Right atrium auricular region (tissue), 2 donors: ENCODE data around the gene EIF2B2. TPM values are rescaled to one million over a fixed set of nuclear protein-coding genes. Genes with fewer than 3 reads are reported as not detected.

Experiments used
- DNase-seq: peaks from one replicate; pipeline ENCODE4 v3.0.0-alpha.2; 2019; ENCODE audit warnings: low spot score
- H3K27ac ChIP-seq, 2 donors: fragments of 200-600 bp; sonication (generic); 1 replicate in 1 of 2; 2 replicates in 1 of 2; pipeline ENCODE4 v1.5.1; 2016 to 2019
- H3K27me3 ChIP-seq, 2 donors: fragments of 200-600 bp; sonication (generic); one replicate each; pipeline versions ENCODE4 v1.5.1 to v1.6.0; 2017 to 2019
- H3K36me3 ChIP-seq: fragments of 200-600 bp; sonication (generic); one replicate; pipeline ENCODE4 v1.5.1; 2016
- H3K4me1 ChIP-seq, 2 donors: fragments of 200-600 bp; sonication (generic); one replicate each; pipeline versions ENCODE4 v1.5.1 to v1.6.0; 2017 to 2019
- H3K4me3 ChIP-seq, 2 donors: fragments of 200-600 bp; sonication (generic); 1 replicate in 1 of 2; 2 replicates in 1 of 2; pipeline ENCODE4 v1.5.1; 2017 to 2019; ENCODE audit warnings: mild to moderate bottlenecking in 1 of 2, moderate library complexity in 1 of 2
- H3K9me3 ChIP-seq, 2 donors: fragments of 200-600 bp; sonication (generic); one replicate each; pipeline ENCODE4 v1.5.1; 2019
- CTCF ChIP-seq, 2 donors: fragments of 200-600 bp; sonication (generic); IDR thresholded peaks; one replicate each; pipeline ENCODE4 v1.5.1; 2019; ENCODE audit warnings: antibody characterized with exemption in 2 of 2
- total RNA-seq, 2 donors: library from RNA; depleted of rRNA; stranded (reverse); fragments of >200 nt; gene quantifications; one replicate each; pipeline ENCODE4 v1.1.0, GENCODE V29; 2016

The EIF2B2 gene
- total RNA-seq, 2 donors from 2014 or later, result 26.1 to 35.3 TPM

GRCh38 chr14:74975059-74975810 is 27.5 kb upstream of the EIF2B2 start:
- Histone ChIP-seq H3K4me1 (peaks cover 0 to 41% of the 10 kb centered on the region in 2 donors), H3K9me3 (no peaks in the 10 kb centered on the region), H3K27ac (no peak overlapping the region), H3K36me3 (no peaks in the 10 kb centered on the region), H3K4me3 (no peak overlapping the region), H3K27me3 (no peaks in the 10 kb centered on the region)
- DNase-seq, result peak; percentile 85
- TF ChIP-seq CTCF (IDR thresholded peaks at IDR 0.05), result no peak

GRCh38 chr14:74976264-74977113 is 26.2 kb upstream of the EIF2B2 start:
- Histone ChIP-seq H3K9me3 (no peaks in the 10 kb centered on the region), H3K27ac (no peak overlapping the region), H3K4me3 (no peak overlapping the region), H3K4me1 (peaks cover 0 to 48% of the 10 kb centered on the region in 2 donors), H3K36me3 (no peaks in the 10 kb centered on the region), H3K27me3 (no peaks in the 10 kb centered on the region)
- DNase-seq, result no peak
- TF ChIP-seq CTCF (IDR thresholded peaks at IDR 0.05), result no peak

- Histone ChIP-seq H3K4me1 (peaks cover 0 to 50% of the 10 kb centered on the region in 2 donors), H3K4me3 (no peak overlapping the region), H3K27me3 (no peaks in the 10 kb centered on the region), H3K9me3 (no peaks in the 10 kb centered on the region), H3K36me3 (no peaks in the 10 kb centered on the region), H3K27ac (no peak overlapping the region)
- DNase-seq, result no peak
- no peak for TF ChIP-seq CTCF (IDR thresholded peaks at IDR 0.05)
Observed at GRCh38 chr14:74977164-74977900, 25.4 kb upstream of the EIF2B2 start.

GRCh38 chr14:74977901-74978385 is 24.8 kb upstream of the EIF2B2 start:
- no peak for TF ChIP-seq CTCF (IDR thresholded peaks at IDR 0.05)
- Histone ChIP-seq H3K9me3 (no peaks in the 10 kb centered on the region), H3K27ac (no peak overlapping the region), H3K27me3 (no peaks in the 10 kb centered on the region), H3K36me3 (no peaks in the 10 kb centered on the region), H3K4me1 (peaks cover 0 to 47% of the 10 kb centered on the region in 2 donors), H3K4me3 (no peak overlapping the region)
- no peak for DNase-seq

GRCh38 chr14:74978416-74978947 is 24.2 kb upstream of the EIF2B2 start:
- no peaks in the 10 kb centered on the region for H3K36me3 ChIP-seq
- H3K27ac ChIP-seq, result no peak overlapping the region
- peaks cover 0 to 41% of the 10 kb centered on the region in 2 donors for H3K4me1 ChIP-seq
- DNase-seq, result no peak
- no peak for TF ChIP-seq CTCF (IDR thresholded peaks at IDR 0.05)
- H3K4me3 ChIP-seq, result no peak overlapping the region
- no peaks in the 10 kb centered on the region for H3K27me3 ChIP-seq
- no peaks in the 10 kb centered on the region for H3K9me3 ChIP-seq
